Ovary (tissue), 9 donors: ENCODE data around the gene CDH1. TPM values are rescaled to one million over a fixed set of nuclear protein-coding genes. Genes with fewer than 3 reads are reported as not detected.

ENCODE experiments used
- DNase-seq, 5 donors: peaks; one replicate each; pipeline ENCODE4 v3.0.0-alpha.2; 2019 to 2020
- H3K27ac ChIP-seq, 2 donors: fragments of 200-600 bp; one replicate each; pipeline versions ENCODE4 v1.5.1 to v1.8.0; 2019 to 2022
- H3K27me3 ChIP-seq: fragments of 200-600 bp; one replicate; pipeline ENCODE4 v1.8.0; 2022
- H3K36me3 ChIP-seq: fragments of 200-600 bp; sonication (generic); one replicate; pipeline ENCODE4 v1.5.1; 2019
- H3K4me1 ChIP-seq: one replicate; pipeline ENCODE4 v1.8.1; 2013; ENCODE audit warnings: mild to moderate bottlenecking, moderate library complexity; ENCODE audit not compliant: insufficient read depth
- H3K4me3 ChIP-seq: fragments of 200-600 bp; sonication (generic); one replicate; pipeline ENCODE4 v1.5.1; 2017
- H3K9me3 ChIP-seq, 2 donors: fragments of 200-600 bp in 1 of 2; sonication (generic) in 1 of 2; one replicate each; pipeline versions ENCODE4 v1.5.1 to v1.8.1; 2013 to 2019; ENCODE audit warnings: mild to moderate bottlenecking in 1 of 2, moderate library complexity in 1 of 2
- CTCF ChIP-seq, 3 donors: fragments of 450-650 bp in 2 of 3; fragments of 200-600 bp in 1 of 3; IDR thresholded peaks; one replicate each; pipeline versions ENCODE4 v1.5.1 to v1.8.0; 2016 to 2022; ENCODE audit warnings: antibody characterized with exemption in 3 of 3, mild to moderate bottlenecking in 1 of 3
- EP300 ChIP-seq: sonication (generic); formaldehyde crosslinking; IDR thresholded peaks from one replicate; pipeline ENCODE4 v1.6.1; 2017; ENCODE audit warnings: antibody characterized with exemption
- POLR2A ChIP-seq: fragments of 450-650 bp; IDR thresholded peaks from one replicate; pipeline ENCODE4 v1.6.1; 2017; ENCODE audit warnings: antibody characterized with exemption, mild to moderate bottlenecking, moderate library complexity
- WGBS, 3 donors: extraction: QIAGEN DNeasy Blood & Tissue Kit in 1 of 3; methylation state at CpG; one replicate each; pipeline versions ENCODE4 v1.1.5 to v1.1.7; 2013 to 2017; 5-methylcytosine and 5-hydroxymethylcytosine counted together
- intact Hi-C, 4 donors: fragments of 100-400 bp; cut with DNase I; formaldehyde crosslinking; loops; one replicate each; pipeline versions ENCODE4 v1.11.0 to v1.15.1; 2022 to 2023
- polyA plus RNA-seq, 2 donors: library from polyadenylated mRNA; stranded (reverse); fragments of 200-250 nt in 1 of 2; fragments of 350-450 nt in 1 of 2; fragmentation: Illumina TruSeq in 1 of 2; extraction: RNeasy Lipid Tissue Mini Kit (QIAGEN cat#74804) in 1 of 2; gene quantifications; one replicate each; pipeline ENCODE4 v1.2.3, GENCODE V29; 2013 to 2014
- total RNA-seq, 7 donors: library from RNA; depleted of rRNA in 2 of 7; stranded (reverse); fragments of >200 nt in 2 of 7; fragmentation: NEBNext Ultra II Directional in 3 of 7; extraction: Animal tissue kit (Norgen Biotek cat#: 25700) in 3 of 7; gene quantifications; one replicate each; pipeline versions ENCODE4 v1.1.0 to v1.2.4, GENCODE V29; 2016 to 2023
- donor health status: DM: no; HTN: no; CAD: no; lungs with moderate emphysema.
- donor health status: DM: no; HTN: no; CAD: no.
- donor health status: Bipolar disorder and iron deficiency.
- donor health status: DM: yes; HTN: yes; CAD: no.
- donor health status: DM: no; HTN: no; CAD: no.
- donor health status: DM: yes; HTN: yes; CAD: no.

The CDH1 gene
- total and polyA plus RNA-seq, 9 donors: 1.1 to 118 (median 9.1) TPM

- Histone ChIP-seq H3K4me1 (peaks cover 3% of the 10 kb centered on the region), H3K36me3 (no peaks in the 10 kb centered on the region), H3K27ac (no peak overlapping the region), H3K27me3 (no peaks in the 10 kb centered on the region), H3K9me3 (no peaks in the 10 kb centered on the region), H3K4me3 (no peak overlapping the region)
- 67 to 76% (median 70%) methylated on average over 25 to 27 of the region's 27 CpGs for WGBS, 3 donors
- no peak for TF ChIP-seq POLR2A
- TF ChIP-seq CTCF (IDR thresholded peaks at IDR 0.05): no peak
- no peak for TF ChIP-seq EP300
- no peak for DNase-seq
- intact Hi-C loops: no loop called here
These were observed 29.5 kb upstream of the CDH1 start for GRCh38 chr16:68707340-68708152.

GRCh38 chr16:68710211-68710610 is 26.9 kb upstream of the CDH1 start:
- 97 to 99% (median 98%) methylated on average over 5 of the region's 5 CpGs for WGBS, 3 donors
- no peak overlapping the region for H3K27ac ChIP-seq

GRCh38 chr16:68711421-68712139 is 25.5 kb upstream of the CDH1 start:
- intact Hi-C loops: no loop called here
- DNase-seq: no peak
- peaks cover 3% of the 10 kb centered on the region for H3K4me1 ChIP-seq
- 29 to 43% (median 32%) methylated on average over 14 of the region's 14 CpGs for WGBS, 3 donors
- no peak for TF ChIP-seq CTCF (IDR thresholded peaks at IDR 0.05)
- TF ChIP-seq EP300: no peak
- TF ChIP-seq POLR2A: no peak
- no peaks in the 10 kb centered on the region for H3K9me3 ChIP-seq
- no peak overlapping the region for H3K4me3 ChIP-seq
- no peak overlapping the region for H3K27ac ChIP-seq
- no peaks in the 10 kb centered on the region for H3K27me3 ChIP-seq
- no peaks in the 10 kb centered on the region for H3K36me3 ChIP-seq

More at GRCh38 chr16:68710211-68710610, 26.9 kb upstream of the CDH1 start:
- H3K4me1 ChIP-seq: peaks cover 3% of the 10 kb centered on the region
- no peaks in the 10 kb centered on the region for H3K36me3 ChIP-seq
- H3K4me3 ChIP-seq: no peak overlapping the region
- no peaks in the 10 kb centered on the region for H3K27me3 ChIP-seq
- intact Hi-C loops: no loop called here
- DNase-seq: no peak
- H3K9me3 ChIP-seq: no peaks in the 10 kb centered on the region
- TF ChIP-seq POLR2A (no peak), CTCF (IDR thresholded peaks at IDR 0.05) (no peak), EP300 (no peak)

GRCh38 chr16:68713361-68713760 is 23.7 kb upstream of the CDH1 start:
- peaks cover 3% of the 10 kb centered on the region for H3K4me1 ChIP-seq
- intact Hi-C loops: no loop called here
- no peak for TF ChIP-seq CTCF (IDR thresholded peaks at IDR 0.05)
- TF ChIP-seq POLR2A: no peak
- H3K36me3 ChIP-seq: no peaks in the 10 kb centered on the region
- no peaks in the 10 kb centered on the region for H3K9me3 ChIP-seq
- no peak overlapping the region for H3K27ac ChIP-seq
- H3K27me3 ChIP-seq: no peaks in the 10 kb centered on the region
- no peak overlapping the region for H3K4me3 ChIP-seq
- 39 to 59% (median 52%) methylated on average over 6 of the region's 6 CpGs for WGBS, 3 donors
- DNase-seq: no peak
